ENCODE measurements around the gene SURF4. TPM values are rescaled to one million over a fixed set of nuclear protein-coding genes. Genes with fewer than 3 reads are reported as not detected.

SURF4 gene
- total RNA-seq, 1 experiment from 2014 or later, result 214 TPM

- Histone ChIP-seq H3K27ac (ENCODE audit: low read depth, low read length, poor library complexity, severe bottlenecking) (no peak overlapping the region), H3K4me1 (ENCODE audit: insufficient read depth, low read length, poor library complexity, severe bottlenecking) (peaks cover 15% of the 10 kb centered on the region), H3K9me3 (ENCODE audit: low read depth, low read length, poor library complexity, severe bottlenecking) (no peaks in the 10 kb centered on the region), H3K36me3 (ENCODE audit: insufficient read depth, low read length, poor library complexity, severe bottlenecking) (peaks cover 60% of the 10 kb centered on the region), H3K4me3 (ENCODE audit: low read depth, low read length, poor library complexity, severe bottlenecking) (no peak overlapping the region), H3K27me3 (replicated peaks; ENCODE audit: insufficient read depth, low read depth, low read length, poor library complexity) (no peaks in the 10 kb centered on the region)
- intact Hi-C loops (cut with micrococcal nuclease; ENCODE audit: unreplicated experiment), result no loop called here
- CTCF ChIA-PET, result no interaction called here
- TF ChIP-seq, protein P1, sequence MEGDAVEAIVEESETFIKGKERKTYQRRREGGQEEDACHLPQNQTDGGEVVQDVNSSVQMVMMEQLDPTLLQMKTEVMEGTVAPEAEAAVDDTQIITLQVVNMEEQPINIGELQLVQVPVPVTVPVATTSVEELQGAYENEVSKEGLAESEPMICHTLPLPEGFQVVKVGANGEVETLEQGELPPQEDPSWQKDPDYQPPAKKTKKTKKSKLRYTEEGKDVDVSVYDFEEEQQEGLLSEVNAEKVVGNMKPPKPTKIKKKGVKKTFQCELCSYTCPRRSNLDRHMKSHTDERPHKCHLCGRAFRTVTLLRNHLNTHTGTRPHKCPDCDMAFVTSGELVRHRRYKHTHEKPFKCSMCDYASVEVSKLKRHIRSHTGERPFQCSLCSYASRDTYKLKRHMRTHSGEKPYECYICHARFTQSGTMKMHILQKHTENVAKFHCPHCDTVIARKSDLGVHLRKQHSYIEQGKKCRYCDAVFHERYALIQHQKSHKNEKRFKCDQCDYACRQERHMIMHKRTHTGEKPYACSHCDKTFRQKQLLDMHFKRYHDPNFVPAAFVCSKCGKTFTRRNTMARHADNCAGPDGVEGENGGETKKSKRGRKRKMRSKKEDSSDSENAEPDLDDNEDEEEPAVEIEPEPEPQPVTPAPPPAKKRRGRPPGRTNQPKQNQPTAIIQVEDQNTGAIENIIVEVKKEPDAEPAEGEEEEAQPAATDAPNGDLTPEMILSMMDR (conservative IDR thresholded peaks at IDR 0.05; ENCODE audit: low read depth, low read length), result no peak
- no peak for TF ChIP-seq EZH2 (IDR thresholded peaks at IDR 0.05; ENCODE audit: borderline replicate concordance, low read depth, low read length, poor library complexity, severe bottlenecking)
- POLR2A ChIA-PET (ENCODE audit: low non-redundant PET), result no interaction called here
- no peak for DNase-seq (ENCODE audit: low spot score)
- BruUV-seq (replicated peaks), result no TSS peak
Measured at GRCh38 chr9:133361507-133362092, 14.3 kb downstream of the SURF4 start.

DNA sequence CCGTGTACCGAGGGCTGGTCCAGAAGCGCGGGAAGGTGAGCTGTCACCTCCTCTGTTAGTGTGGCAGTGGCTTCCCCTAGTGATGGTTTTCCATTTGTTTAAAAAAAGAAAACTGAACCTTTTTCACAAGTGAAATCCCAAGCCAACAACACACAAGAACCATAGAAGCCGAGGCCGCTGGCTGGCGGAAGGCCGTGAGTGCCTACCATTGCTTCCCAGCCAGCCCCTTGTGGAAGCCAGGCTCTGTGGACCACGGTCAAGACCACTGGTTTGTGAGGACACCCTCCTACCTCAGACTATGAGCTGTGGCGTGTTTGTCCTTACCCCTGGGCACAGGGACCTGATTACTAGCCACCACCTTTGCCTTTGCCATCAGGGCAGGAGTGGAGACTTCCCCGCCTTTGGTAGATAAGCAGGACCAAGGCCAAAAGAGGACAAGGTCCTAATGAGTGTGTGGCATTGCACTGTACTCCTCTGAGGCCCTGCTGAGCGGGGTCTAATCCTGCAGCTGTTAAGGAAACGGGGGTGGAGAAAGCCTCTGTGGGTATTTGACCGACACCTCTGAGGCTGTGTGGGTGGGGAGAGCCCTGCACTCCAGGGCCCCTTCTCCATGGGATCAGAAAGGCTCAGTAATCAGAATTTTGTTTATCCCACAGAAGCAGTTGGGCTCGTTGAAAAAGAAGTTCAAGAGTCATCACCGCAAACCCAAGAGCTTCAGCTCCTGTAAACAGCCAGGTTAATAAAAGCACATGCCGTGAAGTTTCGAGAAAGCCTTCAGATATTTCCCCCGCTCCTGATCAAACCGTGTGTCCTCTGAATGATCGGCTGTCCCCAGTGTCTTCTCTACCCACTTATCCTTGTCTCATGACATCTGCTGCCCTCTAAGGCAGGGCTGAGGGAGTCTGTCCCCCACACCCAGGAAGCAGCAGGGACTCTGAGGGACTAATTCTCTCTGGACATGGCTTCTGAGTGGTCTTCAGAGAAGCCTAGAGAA lies 15.2 kb downstream of the SURF4 start:
- no TSS peak for BruUV-seq (replicated peaks)
- POLR2A ChIA-PET (ENCODE audit: low non-redundant PET), result interaction anchor here (0.6 kb wide), 1 partner anchor 125 kb away, joined by 3 read pairs; no protein-coding TSS in a partner anchor
- CTCF ChIA-PET, result no interaction called here

GRCh38 chr9:133359399-133360175 lies 16.3 kb downstream of the SURF4 start:
- POLR2A ChIA-PET (ENCODE audit: low non-redundant PET), result no interaction called here
- Histone ChIP-seq H3K27me3 (replicated peaks; ENCODE audit: insufficient read depth, low read depth, low read length, poor library complexity) (no peaks in the 10 kb centered on the region), H3K9me3 (ENCODE audit: low read depth, low read length, poor library complexity, severe bottlenecking) (no peaks in the 10 kb centered on the region), H3K27ac (ENCODE audit: low read depth, low read length, poor library complexity, severe bottlenecking) (no peak overlapping the region), H3K4me1 (ENCODE audit: insufficient read depth, low read length, poor library complexity, severe bottlenecking) (peaks cover 19% of the 10 kb centered on the region), H3K36me3 (ENCODE audit: insufficient read depth, low read length, poor library complexity, severe bottlenecking) (peaks cover 40% of the 10 kb centered on the region), H3K4me3 (ENCODE audit: low read depth, low read length, poor library complexity, severe bottlenecking) (no peak overlapping the region)
- intact Hi-C loops (cut with micrococcal nuclease; ENCODE audit: unreplicated experiment), result loop anchor here (1.0 kb wide), 1 partner anchor 127 kb away; no protein-coding TSS in a partner anchor
- DNase-seq (ENCODE audit: low spot score), result peak; percentile 43
- CTCF ChIA-PET, result no interaction called here
- TF ChIP-seq EZH2 (IDR thresholded peaks at IDR 0.05; ENCODE audit: borderline replicate concordance, low read depth, low read length, poor library complexity, severe bottlenecking), result no peak
- TF ChIP-seq, protein P1 (conservative IDR thresholded peaks at IDR 0.05; ENCODE audit: low read depth, low read length), result 0 out of 2 replicates have a peak, but pooled peaks have one; percentile 33
- no TSS peak for BruUV-seq (replicated peaks)

More for the DNA sequence above, 15.2 kb downstream of the SURF4 start:
- no peak for TF ChIP-seq EZH2 (IDR thresholded peaks at IDR 0.05; ENCODE audit: borderline replicate concordance, low read depth, low read length, poor library complexity, severe bottlenecking)
- TF ChIP-seq, protein P1 (conservative IDR thresholded peaks at IDR 0.05; ENCODE audit: low read depth, low read length), result no peak
- H3K27me3 ChIP-seq (replicated peaks; ENCODE audit: insufficient read depth, low read depth, low read length, poor library complexity), result no peaks in the 10 kb centered on the region
- H3K4me1 ChIP-seq (ENCODE audit: insufficient read depth, low read length, poor library complexity, severe bottlenecking), result peaks cover 15% of the 10 kb centered on the region
- DNase-seq (ENCODE audit: low spot score), result peak; percentile 19
- intact Hi-C loops (cut with micrococcal nuclease; ENCODE audit: unreplicated experiment), result no loop called here
- no peaks in the 10 kb centered on the region for H3K9me3 ChIP-seq (ENCODE audit: low read depth, low read length, poor library complexity, severe bottlenecking)
- H3K27ac ChIP-seq (ENCODE audit: low read depth, low read length, poor library complexity, severe bottlenecking), result peak overlapping the region; percentile 61
- no peak overlapping the region for H3K4me3 ChIP-seq (ENCODE audit: low read depth, low read length, poor library complexity, severe bottlenecking)
- H3K36me3 ChIP-seq (ENCODE audit: insufficient read depth, low read length, poor library complexity, severe bottlenecking), result peaks cover 51% of the 10 kb centered on the region

Data from A673 (cell line).